Mesendoderm (in vitro differentiated cells): ENCODE results near the gene MEF2C.
"Not testable (repeated sequence)": the region's sequence is repeated elsewhere in the genome, so short reads cannot be mapped to it uniquely, and the experiment has no call there.

Experiments
- DNase-seq: peaks from one replicate; pipeline ENCODE4 v3.0.0; 2013
- H2AK5ac ChIP-seq: 2 replicates; pipeline ENCODE4 v1.6.1; 2013; ENCODE audit warnings: low read length, inconsistent platforms
- H2BK120ac ChIP-seq: 2 replicates; pipeline ENCODE4 v1.6.1; 2013; ENCODE audit warnings: low read depth, mild to moderate bottlenecking, low read length, moderate library complexity, mixed read lengths
- H2BK15ac ChIP-seq: replicated peaks from 2 replicates; pipeline ENCODE4 v1.6.1; 2013; ENCODE audit warnings: low read depth, mild to moderate bottlenecking, moderate library complexity
- H2BK5ac ChIP-seq: 2 replicates; pipeline ENCODE4 v1.6.1; 2013; ENCODE audit warnings: low read length, inconsistent platforms
- H3K18ac ChIP-seq: 2 replicates; pipeline ENCODE4 v1.6.1; 2013; ENCODE audit warnings: mild to moderate bottlenecking, low read length, mixed read lengths
- H3K23ac ChIP-seq: one replicate; pipeline ENCODE4 v1.6.1; 2013; ENCODE audit warnings: low read length
- H3K27ac ChIP-seq: 2 replicates; pipeline ENCODE4 v1.5.1; 2013; ENCODE audit warnings: low read depth, mild to moderate bottlenecking, inconsistent platforms, low read length, moderate library complexity
- H3K27me3 ChIP-seq: 2 replicates; pipeline ENCODE4 v1.6.1; 2013; ENCODE audit warnings: low read length, control low read depth, mild to moderate bottlenecking, inconsistent platforms; ENCODE audit not compliant: insufficient read depth, poor library complexity
- H3K36me3 ChIP-seq: 2 replicates; pipeline ENCODE4 v1.6.1; 2013; ENCODE audit warnings: low read length, inconsistent platforms; ENCODE audit not compliant: control insufficient read depth, insufficient read depth
- H3K4ac ChIP-seq: one replicate; pipeline ENCODE4 v1.6.1; 2013; ENCODE audit warnings: low read depth, mild to moderate bottlenecking, low read length, moderate library complexity
- H3K4me1 ChIP-seq: 2 replicates; pipeline ENCODE4 v1.6.1; 2013; ENCODE audit warnings: low read depth, low read length, inconsistent platforms; ENCODE audit not compliant: control insufficient read depth
- H3K4me2 ChIP-seq: 2 replicates; pipeline ENCODE4 v1.6.1; 2013; ENCODE audit warnings: low read length
- H3K4me3 ChIP-seq: 2 replicates; pipeline ENCODE4 v1.5.1; 2013; ENCODE audit warnings: mild to moderate bottlenecking, low read length
- H3K56ac ChIP-seq: one replicate; pipeline ENCODE4 v1.6.1; 2013; ENCODE audit warnings: low read length
- H3K79me1 ChIP-seq: 2 replicates; pipeline ENCODE4 v1.6.1; 2013; ENCODE audit warnings: low read length, inconsistent platforms
- H3K79me2 ChIP-seq: 2 replicates; pipeline ENCODE4 v1.6.1; 2013; ENCODE audit warnings: mild to moderate bottlenecking, low read length; ENCODE audit not compliant: control insufficient read depth, insufficient read depth
- H3K9ac ChIP-seq: 2 replicates; pipeline ENCODE4 v1.6.1; 2013; ENCODE audit warnings: low read length, inconsistent platforms
- H4K5ac ChIP-seq: one replicate; pipeline ENCODE4 v1.6.1; 2013; ENCODE audit warnings: low read length
- H4K8ac ChIP-seq: one replicate; pipeline ENCODE4 v1.6.1; 2013; ENCODE audit warnings: low read depth, mild to moderate bottlenecking, control low read depth, low read length, moderate library complexity
- WGBS: extraction: QIAGEN DNeasy Blood & Tissue Kit; methylation state at CpG from one replicate; pipeline ENCODE4 v1.1.7; 2013; ENCODE audit warnings: low lambda C conversion rate, missing lambda C conversion rate; ENCODE audit not compliant: insufficient coverage; ENCODE audit errors: extremely low coverage; 5-methylcytosine and 5-hydroxymethylcytosine counted together

MEF2C gene

GRCh38 chr5:88860501-88860900, 22.5 kb downstream of the MEF2C start:
- Histone ChIP-seq H2BK120ac (no peak overlapping the region), H4K5ac (no peak overlapping the region), H3K56ac (no peak overlapping the region), H2AK5ac (no peak overlapping the region), H3K9ac (no peak overlapping the region), H3K79me1 (no peaks in the 10 kb centered on the region), H3K23ac (no peak overlapping the region), H2BK5ac (no peak overlapping the region), H3K27me3 (no peaks in the 10 kb centered on the region), H3K4me2 (no peak overlapping the region), H3K36me3 (no peaks in the 10 kb centered on the region), H3K4me1 (no peaks in the 10 kb centered on the region), H3K27ac (no peak overlapping the region), H3K4ac (no peak overlapping the region), H3K79me2 (no peaks in the 10 kb centered on the region), H3K4me3 (no peak overlapping the region), H3K18ac (no peak overlapping the region), H4K8ac (no peak overlapping the region), H2BK15ac (no peak overlapping the region)
- no peak for DNase-seq
- WGBS, result no CpG with 5 or more reads among the region's 1 CpG

DNA sequence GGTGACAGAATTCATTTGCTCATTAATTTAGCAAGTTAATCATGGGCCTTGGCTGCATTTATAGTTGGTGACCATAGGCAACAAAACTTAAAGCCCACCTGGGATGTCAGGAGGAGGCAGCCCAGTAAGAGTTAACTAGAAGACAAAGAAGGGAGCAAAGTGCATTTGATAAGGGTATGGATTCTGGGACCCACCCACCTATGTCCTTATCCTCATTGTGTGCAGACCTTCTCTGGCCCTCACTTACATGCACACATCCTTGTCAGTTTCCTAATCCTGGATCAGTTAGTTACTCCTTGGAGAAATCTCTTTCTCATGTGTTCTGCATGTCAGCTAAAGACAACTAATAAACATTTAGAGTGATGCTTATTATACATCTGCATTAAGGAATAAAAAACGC, 24.6 kb downstream of the MEF2C start:
- no peak overlapping the region for H3K56ac ChIP-seq
- no peaks in the 10 kb centered on the region for H3K36me3 ChIP-seq
- H2BK15ac ChIP-seq, result no peak overlapping the region
- no peak overlapping the region for H4K8ac ChIP-seq
- H3K4ac ChIP-seq, result no peak overlapping the region
- no peak overlapping the region for H3K4me3 ChIP-seq
- no peak overlapping the region for H3K4me2 ChIP-seq
- no peak overlapping the region for H2BK120ac ChIP-seq
- H3K18ac ChIP-seq, result no peak overlapping the region
- no peaks in the 10 kb centered on the region for H3K4me1 ChIP-seq
- H3K9ac ChIP-seq, result no peak overlapping the region
- H2BK5ac ChIP-seq, result no peak overlapping the region
- no CpG with 5 or more reads among the region's 1 CpG for WGBS
- no peaks in the 10 kb centered on the region for H3K27me3 ChIP-seq
- no peak overlapping the region for H3K23ac ChIP-seq
- H4K5ac ChIP-seq, result no peak overlapping the region
- no peak for DNase-seq
- H3K27ac ChIP-seq, result no peak overlapping the region
- no peaks in the 10 kb centered on the region for H3K79me1 ChIP-seq
- no peaks in the 10 kb centered on the region for H3K79me2 ChIP-seq
- no peak overlapping the region for H2AK5ac ChIP-seq

DNA sequence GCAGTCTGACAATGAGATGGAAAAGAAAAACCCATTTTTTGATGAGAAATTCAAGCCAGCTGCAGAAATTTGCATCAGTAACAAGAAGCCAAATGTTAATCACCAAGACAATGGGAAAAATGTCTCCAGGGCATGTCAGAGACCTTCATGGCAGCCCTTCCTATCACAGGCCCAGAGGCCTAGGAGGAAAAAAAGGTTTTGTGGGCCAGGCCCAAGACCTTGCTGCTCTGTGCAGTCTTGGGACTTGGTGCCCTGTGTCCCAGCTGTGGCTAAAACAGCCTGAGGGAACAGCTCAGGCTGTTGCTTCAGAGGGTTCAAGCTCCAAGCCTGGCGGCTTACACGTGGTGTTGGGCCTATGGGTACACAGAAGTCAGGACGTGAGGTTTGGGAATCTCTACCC, 26.6 kb downstream of the MEF2C start:
- H3K27me3 ChIP-seq, H2BK15ac ChIP-seq, H3K9ac ChIP-seq, H3K23ac ChIP-seq, H3K4me3 ChIP-seq, H2AK5ac ChIP-seq, H3K4ac ChIP-seq, H2BK5ac ChIP-seq, H3K18ac ChIP-seq, H3K79me2 ChIP-seq, H4K5ac ChIP-seq, H4K8ac ChIP-seq, H3K79me1 ChIP-seq, H3K4me2 ChIP-seq, H3K56ac ChIP-seq, H3K4me1 ChIP-seq, H3K27ac ChIP-seq, H3K36me3 ChIP-seq, H2BK120ac ChIP-seq, DNase-seq: not testable (repeated sequence)
- no CpG with 5 or more reads among the region's 3 CpGs for WGBS

GRCh38 chr5:88854769-88855168, 28.2 kb downstream of the MEF2C start:
- Histone ChIP-seq H4K5ac (no peak overlapping the region), H3K4me2 (no peak overlapping the region), H2BK120ac (no peak overlapping the region), H3K4ac (no peak overlapping the region), H3K9ac (no peak overlapping the region), H3K27ac (no peak overlapping the region), H3K79me2 (no peaks in the 10 kb centered on the region), H3K4me3 (no peak overlapping the region), H2AK5ac (no peak overlapping the region), H3K23ac (no peak overlapping the region), H3K27me3 (no peaks in the 10 kb centered on the region), H3K56ac (no peak overlapping the region), H3K18ac (no peak overlapping the region), H3K4me1 (no peaks in the 10 kb centered on the region), H2BK5ac (no peak overlapping the region), H2BK15ac (no peak overlapping the region), H3K79me1 (no peaks in the 10 kb centered on the region), H4K8ac (no peak overlapping the region), H3K36me3 (no peaks in the 10 kb centered on the region)
- no CpG with 5 or more reads among the region's 2 CpGs for WGBS
- DNase-seq, result no peak

DNA sequence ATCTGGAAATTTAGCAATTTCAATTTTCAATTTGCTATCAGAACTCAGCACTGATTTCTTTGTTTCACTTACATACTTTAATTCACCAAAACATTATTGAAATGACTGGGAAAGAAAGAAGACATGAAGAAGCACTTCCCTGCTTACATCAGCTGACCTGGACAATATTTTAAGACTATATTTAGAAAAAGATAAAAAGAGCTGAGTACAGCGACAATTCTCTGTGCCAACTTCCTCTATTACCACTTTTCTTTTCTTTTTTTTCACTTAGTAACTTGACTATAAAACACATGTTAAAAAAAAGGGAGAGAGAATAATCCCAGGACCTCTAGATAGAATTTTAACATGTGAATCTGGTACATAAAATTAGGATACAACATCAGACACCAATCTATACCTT, 35.6 kb downstream of the MEF2C start:
- Histone ChIP-seq H2AK5ac (no peak overlapping the region), H3K23ac (no peak overlapping the region), H3K4ac (no peak overlapping the region), H3K79me2 (no peaks in the 10 kb centered on the region), H3K56ac (no peak overlapping the region), H2BK5ac (no peak overlapping the region), H2BK120ac (no peak overlapping the region), H2BK15ac (no peak overlapping the region), H3K9ac (no peak overlapping the region), H3K18ac (no peak overlapping the region), H3K27me3 (no peaks in the 10 kb centered on the region), H3K4me2 (no peak overlapping the region), H3K4me3 (no peak overlapping the region), H3K79me1 (no peaks in the 10 kb centered on the region), H3K27ac (no peak overlapping the region), H3K4me1 (no peaks in the 10 kb centered on the region), H4K5ac (no peak overlapping the region), H3K36me3 (no peaks in the 10 kb centered on the region), H4K8ac (no peak overlapping the region)
- WGBS, result no CpG with 5 or more reads among the region's 1 CpG
- DNase-seq, result no peak

GRCh38 chr5:88846434-88846833, 36.5 kb downstream of the MEF2C start:
- Histone ChIP-seq H3K4ac (no peak overlapping the region), H2BK5ac (no peak overlapping the region), H4K5ac (no peak overlapping the region), H3K4me1 (no peaks in the 10 kb centered on the region), H3K79me1 (no peaks in the 10 kb centered on the region), H3K56ac (no peak overlapping the region), H3K79me2 (no peaks in the 10 kb centered on the region), H3K27ac (no peak overlapping the region), H3K23ac (no peak overlapping the region), H3K9ac (no peak overlapping the region), H2AK5ac (no peak overlapping the region), H2BK120ac (no peak overlapping the region), H3K4me2 (no peak overlapping the region), H3K4me3 (no peak overlapping the region), H2BK15ac (no peak overlapping the region), H3K27me3 (no peaks in the 10 kb centered on the region), H4K8ac (no peak overlapping the region), H3K36me3 (no peaks in the 10 kb centered on the region), H3K18ac (no peak overlapping the region)
- no peak for DNase-seq
- no CpG with 5 or more reads among the region's 1 CpG for WGBS
